COLO668 (cell line): ENCODE data around the gene FBLN2.

Experiments used
- DNase-seq: peaks from one replicate; lab custom pipeline; 2025; ENCODE audit not compliant: unreplicated experiment; lab: John Stamatoyannopoulos, UW

The FBLN2 gene

GRCh38 chr3:13682331-13683013, 133.5 kb downstream of the FBLN2 start:
- no peak for DNase-seq

DNA sequence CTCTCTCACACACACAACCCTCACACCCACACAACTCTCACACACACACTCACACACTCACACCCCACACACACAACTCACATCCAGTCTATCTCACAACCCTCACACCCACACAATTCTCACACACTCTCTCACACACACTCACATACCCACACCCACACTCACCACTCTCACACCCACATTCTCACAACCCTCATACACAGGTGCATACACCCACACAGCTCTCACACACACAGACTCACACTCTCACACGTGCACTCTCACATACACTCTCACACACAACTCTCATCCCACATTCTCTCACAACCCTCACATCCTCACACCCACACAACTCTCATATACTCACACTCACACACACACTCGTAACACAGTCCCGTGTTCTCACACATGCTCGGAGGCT, 134.4 kb downstream of the FBLN2 start:
- DNase-seq: no peak

- no peak for DNase-seq
Measured at GRCh38 chr3:13683772-13684171, 134.8 kb downstream of the FBLN2 start.

GRCh38 chr3:13684350-13684749, 135.4 kb downstream of the FBLN2 start:
- DNase-seq: no peak

GRCh38 chr3:13684854-13685253, 135.9 kb downstream of the FBLN2 start:
- no peak for DNase-seq

GRCh38 chr3:13685721-13686120, 136.8 kb downstream of the FBLN2 start:
- DNase-seq: no peak

GRCh38 chr3:13686367-13687160, 137.6 kb downstream of the FBLN2 start:
- no peak for DNase-seq

DNA sequence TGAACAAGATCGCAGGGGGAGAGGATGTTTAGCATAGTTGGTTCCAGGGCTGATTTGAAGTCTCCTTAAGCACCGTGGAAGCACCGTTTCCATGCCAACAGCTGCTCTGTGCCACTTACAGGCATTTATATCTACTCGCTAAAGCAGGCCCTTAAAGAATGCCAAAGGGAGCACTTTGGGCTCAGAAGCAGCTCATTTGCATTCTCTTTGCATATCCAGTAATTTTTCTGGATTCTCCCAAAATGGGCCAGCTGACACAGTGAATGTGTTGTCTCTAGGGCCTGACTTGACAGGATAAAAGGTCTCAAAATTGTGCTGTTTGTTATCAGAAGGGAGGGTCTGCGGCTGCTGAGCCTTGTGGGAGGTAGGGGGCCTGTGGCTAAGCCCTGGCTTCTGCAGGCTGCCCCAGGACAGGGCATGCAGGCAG, 138.6 kb downstream of the FBLN2 start:
- DNase-seq: no peak
